NB4 (cell line): ENCODE results near the gene CNTN1.

Source experiments
- DNase-seq: peaks from one replicate; pipeline ENCODE4 v3.0.0; 2010; ENCODE audit warnings: low read depth
- H3K4me3 ChIP-seq: one replicate; pipeline ENCODE4 v1.5.1; 2011; ENCODE audit warnings: mild to moderate bottlenecking, low read depth, low read length, moderate library complexity
- CTCF ChIP-seq: IDR thresholded peaks from one replicate; pipeline ENCODE4 v1.5.1; 2012; ENCODE audit warnings: low read depth, low read length
- MAX ChIP-seq: IDR thresholded peaks from 2 replicates; pipeline ENCODE4 v1.6.1; 2011; ENCODE audit warnings: low read depth, low read length
- MYC ChIP-seq: IDR thresholded peaks from 2 replicates; pipeline ENCODE4 v1.6.1; 2011; ENCODE audit warnings: low read depth, low read length
- POLR2A ChIP-seq: IDR thresholded peaks from 2 replicates; pipeline ENCODE4 v1.6.1; 2011; ENCODE audit warnings: mild to moderate bottlenecking; ENCODE audit not compliant: insufficient read length; ENCODE audit errors: extremely low read depth

CNTN1 gene

DNA sequence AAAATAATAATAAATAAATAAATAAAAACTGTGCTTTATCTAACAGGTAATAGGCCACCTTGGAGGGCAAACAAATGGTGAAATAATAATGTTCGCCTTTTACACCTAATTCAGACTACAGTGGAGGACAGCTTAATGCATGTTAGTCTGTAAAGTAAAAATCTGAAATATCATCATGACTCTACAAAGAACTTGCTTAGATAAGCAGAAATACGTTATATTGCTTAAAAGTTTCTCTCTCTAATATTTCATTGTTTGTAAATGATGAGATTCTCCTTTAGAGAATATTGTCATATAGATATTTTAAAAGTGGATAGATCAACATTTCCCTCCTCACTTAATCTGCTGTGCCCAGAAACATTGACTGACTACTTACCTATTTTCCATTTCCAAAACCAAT, 397.2 kb downstream of the CNTN1 start:
- no peak for DNase-seq
- TF ChIP-seq POLR2A (no peak), MAX (no peak), CTCF (no peak)
- H3K4me3 ChIP-seq: no peak overlapping the region

GRCh38 chr12:41092115-41092514, 399.9 kb downstream of the CNTN1 start:
- no peak for DNase-seq
- TF ChIP-seq POLR2A (no peak), CTCF (no peak), MAX (no peak), MYC (no peak)
- no peak overlapping the region for H3K4me3 ChIP-seq

DNA sequence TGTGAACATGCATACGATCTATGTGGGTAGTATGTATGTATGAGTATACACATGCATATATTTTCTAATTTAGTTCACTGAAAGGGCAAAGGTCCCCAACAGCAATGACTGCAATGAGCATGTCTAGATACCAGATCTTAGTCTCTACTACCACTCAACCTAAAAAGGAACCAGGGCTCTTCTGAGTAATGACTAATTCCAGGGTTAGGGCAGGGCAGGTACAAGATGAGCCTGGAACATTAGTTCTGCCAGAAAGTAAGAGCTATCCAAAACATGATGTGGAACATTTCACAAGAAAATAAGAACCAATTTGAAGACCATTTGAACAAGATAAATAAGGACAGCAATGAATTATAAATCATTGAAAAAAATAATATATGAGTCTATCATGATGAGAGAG, 404.6 kb downstream of the CNTN1 start:
- TF ChIP-seq POLR2A (no peak), MYC (no peak), MAX (no peak), CTCF (no peak)
- no peak for DNase-seq
- H3K4me3 ChIP-seq: no peak overlapping the region

GRCh38 chr12:41100572-41100971, 408.3 kb downstream of the CNTN1 start:
- no peak for DNase-seq
- H3K4me3 ChIP-seq: no peak overlapping the region
- no peak for TF ChIP-seq MAX
- no peak for TF ChIP-seq MYC

DNA sequence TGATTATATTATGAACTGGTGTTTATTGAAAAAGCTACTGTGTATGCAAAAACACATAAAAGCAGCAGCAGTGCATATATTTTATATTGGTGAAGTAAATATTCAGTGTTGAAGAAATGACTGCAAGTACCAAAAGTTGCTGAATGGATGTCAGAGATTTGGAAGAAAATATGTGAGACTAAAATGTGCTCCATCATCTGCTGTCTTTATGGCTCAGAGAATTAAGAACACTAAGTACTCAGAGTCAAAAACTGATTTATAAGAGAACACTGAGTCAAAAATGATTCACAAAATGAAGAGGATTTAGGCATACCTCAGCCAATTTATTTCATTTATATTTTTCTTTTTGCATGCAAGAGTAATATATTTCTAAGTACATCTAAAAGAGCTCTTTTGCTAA, 409.6 kb downstream of the CNTN1 start:
- DNase-seq: no peak
- TF ChIP-seq CTCF (no peak), POLR2A (no peak), MAX (no peak)
- no peak overlapping the region for H3K4me3 ChIP-seq

- TF ChIP-seq CTCF: no peak
- no peak for TF ChIP-seq MYC
- TF ChIP-seq MAX: no peak
- no peak for TF ChIP-seq POLR2A
- no peak overlapping the region for H3K4me3 ChIP-seq
- DNase-seq: no peak
These were observed 411.4 kb downstream of the CNTN1 start for GRCh38 chr12:41103614-41104013.
